Activated CD4-positive, alpha-beta memory T cell treated with anti-CD3 and anti-CD28 coated beads for 36 hours (primary cell): Measurements from ENCODE around the gene PHF12. TPM values are rescaled to one million over a fixed set of nuclear protein-coding genes. Genes with fewer than 3 reads are reported as not detected.

ENCODE experiments used
- CTCF ChIA-PET: fragments of 350-600 bp; sonication (Branson Sonifier 250); formaldehyde crosslinking; loops from one replicate; lab custom pipeline; 2021; ENCODE audit warnings: antibody characterized with exemption, inconsistent platforms; lab: Charles Lee
- POLR2A ChIA-PET: fragments of 350-600 bp; sonication (Branson Sonifier 250); formaldehyde crosslinking; loops from one replicate; lab custom pipeline; 2021; ENCODE audit warnings: antibody characterized with exemption; lab: Charles Lee
- DNase-seq: peaks from one replicate; pipeline ENCODE4 v3.0.0-alpha.2; 2020
- H3K27ac Mint-ChIP-seq: one replicate; pipeline ENCODE4 v1.8.0; 2021; ENCODE audit warnings: mixed read lengths
- H3K27me3 Mint-ChIP-seq: one replicate; pipeline ENCODE4 v1.8.0; 2021; ENCODE audit warnings: mixed read lengths
- H3K36me3 Mint-ChIP-seq: one replicate; pipeline ENCODE4 v1.8.0; 2021; ENCODE audit warnings: mixed read lengths
- H3K4me1 Mint-ChIP-seq: one replicate; pipeline ENCODE4 v1.8.0; 2021; ENCODE audit warnings: low read depth, mixed read lengths
- H3K4me3 Mint-ChIP-seq: one replicate; pipeline ENCODE4 v1.8.0; 2021; ENCODE audit warnings: mild to moderate bottlenecking, mixed read lengths
- H3K9me3 Mint-ChIP-seq: one replicate; pipeline ENCODE4 v1.8.0; 2021; ENCODE audit warnings: mixed read lengths
- intact Hi-C: fragments of 100-400 bp; cut with micrococcal nuclease; formaldehyde crosslinking; loops from one replicate; pipeline ENCODE4 v1.15.1; 2023
- total RNA-seq, 2 experiments: library from RNA; stranded (reverse); gene quantifications; one replicate each; pipeline ENCODE4 v1.2.3, GENCODE V29; 2021

The PHF12 gene
- total RNA-seq, 2 experiments from 2014 or later: 44.0 to 44.8 TPM

DNA sequence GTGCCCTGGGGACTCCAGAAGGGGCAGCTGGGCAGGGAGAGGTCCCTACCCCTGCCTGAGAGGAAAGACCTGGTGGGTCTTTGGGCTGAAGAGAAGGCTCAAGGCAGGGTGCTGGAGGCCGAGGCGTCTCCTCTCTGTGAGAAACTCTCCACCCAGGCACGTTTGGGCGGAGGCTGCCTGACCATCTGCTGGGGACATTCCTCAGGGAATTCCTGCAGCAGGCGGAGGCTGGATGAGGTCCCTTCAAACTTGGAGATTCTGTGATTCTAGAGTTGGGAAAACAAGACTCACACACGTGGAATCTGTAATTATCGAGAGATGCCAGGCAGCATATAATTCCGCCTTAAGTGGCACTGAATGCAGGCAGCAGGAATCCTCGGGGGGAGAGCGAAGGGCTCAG is 21.1 kb upstream of the PHF12 start:
- no peak overlapping the region for H3K4me3 Mint-ChIP-seq
- no peaks in the 10 kb centered on the region for H3K9me3 Mint-ChIP-seq
- H3K27me3 Mint-ChIP-seq: no peaks in the 10 kb centered on the region
- no peaks in the 10 kb centered on the region for H3K4me1 Mint-ChIP-seq
- no peak overlapping the region for H3K27ac Mint-ChIP-seq
- ChIA-PET POLR2A (no interaction called here), CTCF (interaction anchor here (1.0 to 2.1 kb wide), 2 partner anchors 141 to 144 kb away, joined by 3 to 15 read pairs; no protein-coding TSS in a partner anchor)
- no peaks in the 10 kb centered on the region for H3K36me3 Mint-ChIP-seq
- intact Hi-C loops: no loop called here
- no peak for DNase-seq

DNA sequence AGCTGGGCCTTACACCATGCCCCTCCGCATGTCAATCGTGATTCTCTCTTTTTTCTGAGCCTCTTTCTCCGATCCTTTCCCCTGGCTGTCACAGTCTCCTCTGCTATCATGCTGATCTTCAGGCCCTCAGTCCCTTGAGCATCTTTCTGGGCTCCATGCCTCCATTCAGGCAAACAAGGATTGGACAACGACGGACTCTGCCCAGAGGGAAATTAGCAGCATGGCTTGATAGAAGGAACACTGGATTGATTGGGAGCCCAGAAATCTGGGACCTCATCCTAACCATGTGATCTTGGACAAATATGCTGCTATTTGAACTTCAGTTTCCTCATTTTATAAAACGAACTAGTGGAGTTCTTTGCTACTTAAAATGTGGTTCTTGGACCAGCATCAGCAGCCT is 19.6 kb upstream of the PHF12 start:
- H3K27ac Mint-ChIP-seq: no peak overlapping the region
- no peaks in the 10 kb centered on the region for H3K9me3 Mint-ChIP-seq
- no peak overlapping the region for H3K4me3 Mint-ChIP-seq
- no peak for DNase-seq
- no peaks in the 10 kb centered on the region for H3K36me3 Mint-ChIP-seq
- H3K27me3 Mint-ChIP-seq: no peaks in the 10 kb centered on the region
- intact Hi-C loops: no loop called here
- H3K4me1 Mint-ChIP-seq: no peaks in the 10 kb centered on the region
- CTCF ChIA-PET: interaction anchor here (1.3 kb wide), 1 partner anchor 17 kb away, joined by 6 read pairs; no protein-coding TSS in a partner anchor
- POLR2A ChIA-PET: no interaction called here

DNA sequence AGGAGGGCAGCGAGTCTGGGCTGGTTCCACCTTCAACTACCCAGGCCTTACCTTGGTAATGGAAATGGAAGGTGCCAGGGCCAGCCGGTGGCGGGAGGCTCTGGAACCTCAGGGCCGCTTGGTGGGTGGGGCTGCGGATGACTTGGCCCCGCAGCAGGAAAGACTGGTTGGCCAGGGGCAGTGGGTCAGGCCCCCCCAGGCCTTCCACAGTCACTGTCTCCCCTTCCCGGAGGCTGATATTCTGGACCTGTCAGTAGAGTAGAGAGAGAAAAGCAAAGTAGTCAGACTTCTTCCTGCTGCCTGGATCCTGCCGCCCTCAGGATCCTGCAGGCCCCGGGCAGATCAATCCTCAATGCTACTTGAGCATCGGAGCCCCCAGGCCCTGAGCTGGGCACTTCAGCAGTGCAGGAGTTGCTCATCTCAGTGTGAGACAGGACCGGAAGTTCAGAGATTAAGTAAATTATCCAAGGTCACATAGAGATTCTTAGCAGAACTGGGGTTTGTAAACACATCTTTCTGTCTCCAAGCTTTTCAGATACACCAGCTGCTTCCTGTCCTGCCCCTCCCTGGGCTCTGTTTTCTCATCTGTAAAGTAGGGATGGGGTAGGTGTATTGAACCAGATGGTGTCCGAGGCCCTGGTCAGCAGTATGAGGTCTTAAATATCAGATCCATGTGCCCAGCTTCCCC is 18.5 kb upstream of the PHF12 start:
- Mint-ChIP-seq H3K4me3 (no peak overlapping the region), H3K27ac (no peak overlapping the region)
- intact Hi-C loops: no loop called here

DNA sequence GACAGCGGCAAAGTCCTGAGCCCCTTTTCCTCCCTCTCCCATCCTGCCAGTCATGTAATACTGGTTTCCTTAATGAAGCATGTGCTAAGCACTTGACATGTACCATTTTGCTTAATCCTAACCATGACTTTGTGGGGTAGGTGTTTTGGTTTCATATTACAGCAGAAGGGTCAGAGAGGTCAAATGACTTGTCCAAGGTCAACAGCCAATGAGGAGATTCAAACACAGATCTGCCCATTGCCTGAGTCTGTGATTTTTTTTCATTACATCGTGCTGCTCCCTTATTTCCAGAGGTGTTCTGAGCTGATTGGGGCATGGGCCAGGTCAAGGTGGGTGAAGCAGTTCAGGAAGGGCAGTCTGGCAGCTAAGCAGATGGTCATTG is 17.6 kb upstream of the PHF12 start:
- ChIA-PET POLR2A (no interaction called here), CTCF (interaction anchor here (2.8 to 3.9 kb wide), 2 partner anchors 143 to 147 kb away, joined by 26 to 41 read pairs; no protein-coding TSS in a partner anchor)
- Mint-ChIP-seq H3K36me3 (no peaks in the 10 kb centered on the region), H3K9me3 (no peaks in the 10 kb centered on the region), H3K4me3 (no peak overlapping the region), H3K4me1 (no peaks in the 10 kb centered on the region), H3K27ac (no peak overlapping the region), H3K27me3 (peaks cover 4% of the 10 kb centered on the region)
- intact Hi-C loops: no loop called here
- no peak for DNase-seq

More for the DNA sequence above, 18.5 kb upstream of the PHF12 start:
- Mint-ChIP-seq H3K36me3 (no peaks in the 10 kb centered on the region), H3K4me1 (no peaks in the 10 kb centered on the region), H3K9me3 (no peaks in the 10 kb centered on the region), H3K27me3 (no peaks in the 10 kb centered on the region)
- CTCF ChIA-PET: interaction anchor here (1.3 to 3.9 kb wide), 3 partner anchors 16 to 146 kb away, joined by 6 to 41 read pairs (median 26); no protein-coding TSS in a partner anchor
- POLR2A ChIA-PET: no interaction called here
- no peak for DNase-seq

DNA sequence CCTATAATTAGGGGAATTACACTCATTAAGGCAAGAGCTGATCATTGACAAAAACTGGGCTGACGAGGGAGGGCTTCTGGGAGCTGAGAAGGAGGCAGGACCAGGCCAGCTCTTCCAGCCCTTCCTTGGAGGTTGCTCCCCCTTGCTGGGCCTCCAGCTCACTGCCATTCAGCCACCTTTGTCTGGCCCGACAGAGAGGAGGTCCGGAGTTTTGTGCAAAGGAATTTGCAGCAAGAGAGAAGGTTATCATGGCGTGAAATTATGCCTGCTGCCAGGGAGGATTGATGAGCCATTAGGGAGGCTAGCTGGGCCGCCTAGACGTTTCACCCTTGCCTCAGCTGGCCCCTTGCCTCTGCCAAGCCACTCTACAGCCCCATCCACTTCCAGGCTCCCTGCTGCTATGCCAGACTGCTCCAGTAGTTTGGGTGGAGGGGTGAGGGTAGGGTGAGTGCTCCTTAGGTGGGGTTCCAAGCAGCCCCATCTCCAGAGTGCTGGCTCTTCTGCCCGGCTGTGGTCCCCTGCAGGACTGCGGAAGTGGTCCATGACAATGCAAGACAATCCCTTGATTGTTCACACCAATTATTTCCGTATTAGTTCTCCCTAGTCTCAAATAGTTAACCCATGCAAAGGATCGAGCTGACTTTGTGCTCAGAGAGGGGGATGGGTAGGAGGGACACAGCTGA is 17.1 kb upstream of the PHF12 start:
- ChIA-PET CTCF (interaction anchor here (2.8 to 3.9 kb wide), 2 partner anchors 144 to 148 kb away, joined by 26 to 41 read pairs; no protein-coding TSS in a partner anchor), POLR2A (no interaction called here)
- DNase-seq: no peak
- Mint-ChIP-seq H3K27me3 (peaks cover 9% of the 10 kb centered on the region), H3K9me3 (no peaks in the 10 kb centered on the region), H3K27ac (no peak overlapping the region), H3K36me3 (no peaks in the 10 kb centered on the region), H3K4me1 (no peaks in the 10 kb centered on the region), H3K4me3 (no peak overlapping the region)
- intact Hi-C loops: no loop called here

DNA sequence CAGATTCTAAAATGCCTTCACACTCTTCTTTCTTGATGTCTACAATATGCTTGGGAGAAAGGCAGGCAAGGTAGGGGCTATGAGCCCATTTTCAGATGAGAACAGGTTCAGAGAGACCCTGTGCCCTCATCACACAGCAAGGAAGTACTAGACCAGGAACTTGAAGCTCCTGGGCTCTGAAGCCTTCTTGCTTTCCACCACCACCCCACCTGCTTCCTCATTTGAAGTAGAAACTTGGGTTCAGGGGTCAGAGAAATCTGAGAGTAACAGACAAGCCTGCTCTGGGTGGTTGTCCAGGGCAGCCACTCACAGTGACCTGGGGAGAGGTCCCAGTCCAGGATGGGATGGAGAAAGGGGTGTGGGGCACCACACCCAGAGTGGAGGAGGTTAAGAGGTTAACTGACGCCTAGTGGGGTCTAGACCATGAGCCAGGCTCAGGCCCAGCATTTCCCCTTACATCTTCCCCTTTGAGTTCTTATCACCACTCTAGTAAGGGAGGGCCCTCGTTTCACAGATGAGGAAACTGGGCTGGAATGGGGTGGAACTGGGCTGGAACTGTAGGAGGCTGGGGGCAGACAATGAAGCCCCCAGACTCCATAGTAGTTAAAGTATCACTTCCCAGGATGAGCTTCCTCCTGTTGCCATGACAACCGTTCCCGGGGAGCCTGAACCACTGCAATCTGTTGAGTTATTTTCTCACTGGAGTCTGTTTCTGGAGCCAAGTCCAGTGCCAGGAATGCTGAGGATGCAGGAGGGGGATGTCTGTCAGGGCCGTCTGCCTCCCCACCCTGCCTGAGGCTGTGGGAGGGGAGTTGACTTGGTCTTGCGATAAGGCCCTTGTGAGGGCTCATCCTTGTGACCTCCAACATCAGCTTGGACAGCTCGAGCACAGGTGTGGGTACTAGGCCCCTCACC is 16.2 kb upstream of the PHF12 start:
- no peak overlapping the region for H3K4me3 Mint-ChIP-seq
- H3K27me3 Mint-ChIP-seq: peaks cover 13% of the 10 kb centered on the region
- H3K36me3 Mint-ChIP-seq: no peaks in the 10 kb centered on the region
- H3K4me1 Mint-ChIP-seq: no peaks in the 10 kb centered on the region
- H3K27ac Mint-ChIP-seq: no peak overlapping the region
- H3K9me3 Mint-ChIP-seq: no peaks in the 10 kb centered on the region
- intact Hi-C loops: no loop called here
- POLR2A ChIA-PET: no interaction called here
- CTCF ChIA-PET: interaction anchor here (2.8 to 3.9 kb wide), 2 partner anchors 144 to 149 kb away, joined by 26 to 41 read pairs; no protein-coding TSS in a partner anchor
- no peak for DNase-seq

DNA sequence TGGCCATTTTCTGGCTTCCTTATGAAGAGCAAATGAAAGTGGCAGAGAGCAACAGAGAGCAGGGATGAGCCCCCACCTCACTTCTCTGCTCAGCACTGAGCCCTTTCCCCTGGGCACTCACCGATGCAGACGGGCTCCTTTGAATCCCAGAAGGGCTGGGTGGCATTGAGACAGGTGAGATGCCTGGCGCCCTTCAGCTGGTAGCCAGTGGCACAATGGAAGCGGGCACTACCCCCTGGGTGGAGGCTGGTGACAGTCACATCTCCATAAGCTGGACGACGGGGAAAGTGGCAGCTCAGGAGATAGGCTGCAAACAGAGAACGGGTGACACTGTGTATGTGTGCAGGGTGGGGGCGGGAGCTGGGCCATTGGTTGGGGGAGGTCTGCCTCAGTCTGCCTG is 12.5 kb upstream of the PHF12 start:
- ChIA-PET CTCF (interaction anchor here (1.0 to 7.0 kb wide), 15 partner anchors 7 to 237 kb away, joined by 3 to 475 read pairs (median 7); partner anchors contain the start of gene TLCD1), POLR2A (no interaction called here)
- Mint-ChIP-seq H3K27ac (no peak overlapping the region), H3K4me3 (no peak overlapping the region), H3K36me3 (no peaks in the 10 kb centered on the region), H3K27me3 (peaks cover 17% of the 10 kb centered on the region), H3K9me3 (no peaks in the 10 kb centered on the region), H3K4me1 (no peaks in the 10 kb centered on the region)
- intact Hi-C loops: loop anchor here (2.0 kb wide), 1 partner anchor 153 kb away; no protein-coding TSS in a partner anchor
- no peak for DNase-seq

DNA sequence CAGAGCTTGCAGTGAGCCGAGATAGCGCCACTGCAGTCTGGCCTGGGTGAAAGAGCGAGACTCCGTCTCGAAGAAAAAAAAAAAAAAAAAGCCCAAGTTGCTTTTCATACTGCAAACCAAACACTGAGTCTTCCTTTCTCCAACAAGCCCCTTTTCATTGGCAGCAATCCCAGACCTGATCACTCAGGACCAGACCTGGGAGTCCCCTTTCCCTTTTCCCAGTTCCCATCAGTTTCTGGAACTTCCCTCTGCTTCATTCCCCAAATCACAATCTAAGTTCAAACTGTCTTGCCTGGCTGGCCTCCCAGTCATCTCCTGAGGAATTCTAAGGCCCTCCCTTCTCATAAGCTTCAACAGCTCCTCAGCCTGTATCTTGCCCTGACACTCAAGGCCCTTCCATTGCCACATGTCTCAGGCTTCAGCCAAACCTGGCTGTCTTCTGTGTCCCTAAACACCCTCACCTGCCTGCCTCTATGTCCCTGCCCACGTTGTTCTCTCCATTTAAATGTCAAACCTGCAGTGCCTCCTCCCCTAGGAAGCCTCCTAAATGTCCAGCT is 11.8 kb upstream of the PHF12 start:
- peaks cover 17% of the 10 kb centered on the region for H3K27me3 Mint-ChIP-seq
- H3K9me3 Mint-ChIP-seq: no peaks in the 10 kb centered on the region
- H3K4me1 Mint-ChIP-seq: no peaks in the 10 kb centered on the region
- no peak for DNase-seq
- no peak overlapping the region for H3K4me3 Mint-ChIP-seq
- H3K36me3 Mint-ChIP-seq: no peaks in the 10 kb centered on the region
- no peak overlapping the region for H3K27ac Mint-ChIP-seq
- POLR2A ChIA-PET: interaction anchor here (0.7 to 1.0 kb wide), 2 partner anchors 60 to 161 kb away, joined by 3 read pairs; no protein-coding TSS in a partner anchor
- CTCF ChIA-PET: interaction anchor here (1.1 to 7.0 kb wide), 6 partner anchors 13 to 236 kb away, joined by 3 to 475 read pairs (median 6); partner anchors contain the start of gene TLCD1
- intact Hi-C loops: no loop called here

DNA sequence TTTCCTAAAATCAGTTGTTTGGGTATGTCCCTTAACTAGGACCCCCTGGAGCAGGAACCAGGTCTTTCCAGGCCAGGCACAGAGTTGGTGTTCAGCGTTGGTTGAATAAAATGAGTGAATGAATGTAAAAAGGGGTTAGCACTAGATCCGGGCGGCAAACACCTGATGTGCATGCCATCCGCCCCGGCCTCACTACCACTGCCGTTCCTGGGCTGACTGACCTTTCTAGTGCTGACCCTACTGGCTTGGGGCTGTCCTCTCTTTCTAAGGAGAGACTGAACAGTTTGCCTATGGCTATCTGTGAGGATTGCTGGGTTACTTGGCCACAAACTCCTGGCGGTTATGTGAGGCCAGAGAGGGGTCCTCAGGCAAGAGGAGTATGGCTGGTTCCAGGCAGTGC is 10.1 kb upstream of the PHF12 start:
- intact Hi-C loops: no loop called here
- H3K27me3 Mint-ChIP-seq: peaks cover 17% of the 10 kb centered on the region
- no peaks in the 10 kb centered on the region for H3K9me3 Mint-ChIP-seq
- no peaks in the 10 kb centered on the region for H3K36me3 Mint-ChIP-seq
- no peak for DNase-seq
- no peak overlapping the region for H3K27ac Mint-ChIP-seq
- CTCF ChIA-PET: interaction anchor here (1.3 to 7.0 kb wide), 3 partner anchors 8 to 163 kb away, joined by 7 to 475 read pairs (median 10); no protein-coding TSS in a partner anchor
- no peaks in the 10 kb centered on the region for H3K4me1 Mint-ChIP-seq
- POLR2A ChIA-PET: no interaction called here
- H3K4me3 Mint-ChIP-seq: no peak overlapping the region

DNA sequence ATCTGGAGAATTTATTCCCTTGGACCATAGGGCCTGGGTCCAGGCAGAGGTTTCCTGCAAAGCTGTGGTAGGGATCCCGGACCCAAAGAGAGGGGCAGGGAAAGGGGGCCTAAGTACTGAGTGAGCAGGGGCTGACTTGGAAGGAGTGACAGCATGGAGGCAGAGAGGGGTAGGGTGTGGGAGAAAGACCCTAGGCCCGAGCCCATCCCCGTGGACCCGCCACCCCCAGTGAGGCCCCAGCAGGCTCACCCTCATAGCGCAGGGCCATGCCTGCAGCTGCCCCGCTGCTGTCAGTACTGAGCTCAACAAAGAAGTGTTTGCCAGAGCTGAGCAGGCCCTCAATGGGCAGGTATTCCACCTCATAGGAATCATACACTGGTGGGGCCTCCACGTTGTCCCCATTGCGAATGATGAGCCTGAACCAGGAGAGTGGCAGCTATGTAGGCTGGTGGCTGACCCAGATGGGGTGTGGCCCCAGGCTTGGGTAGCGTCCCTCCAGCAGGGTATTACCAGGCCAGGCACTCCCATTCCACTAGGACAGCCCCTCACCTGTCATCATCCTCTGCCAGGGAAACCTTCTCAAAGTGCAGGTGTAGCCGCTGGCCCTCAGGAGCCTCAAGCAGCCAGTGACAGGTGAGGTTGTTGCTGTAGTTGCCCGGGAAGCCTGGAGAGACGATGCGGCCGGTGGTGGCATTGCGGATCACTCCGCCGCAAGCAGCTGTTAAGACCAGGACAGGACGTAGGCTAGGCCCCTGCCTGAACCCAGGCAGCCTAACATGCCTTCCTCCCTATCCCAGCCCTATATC is 9.1 kb upstream of the PHF12 start:
- H3K27me3 Mint-ChIP-seq: peaks cover 17% of the 10 kb centered on the region
- no peaks in the 10 kb centered on the region for H3K9me3 Mint-ChIP-seq
- ChIA-PET POLR2A (interaction anchor here (0.6 kb wide), 1 partner anchor 149 kb away, joined by 5 read pairs; no protein-coding TSS in a partner anchor), CTCF (interaction anchor here (1.2 to 7.0 kb wide), 2 partner anchors 152 to 164 kb away, joined by 3 to 475 read pairs; no protein-coding TSS in a partner anchor)
- intact Hi-C loops: no loop called here
- no peak overlapping the region for H3K4me3 Mint-ChIP-seq
- no peak for DNase-seq
- no peak overlapping the region for H3K27ac Mint-ChIP-seq
- no peaks in the 10 kb centered on the region for H3K36me3 Mint-ChIP-seq
- no peaks in the 10 kb centered on the region for H3K4me1 Mint-ChIP-seq
